Measurements from ENCODE around the gene ITGA6.
"Not testable (repeated sequence)": the region's sequence is repeated elsewhere in the genome, so short reads cannot be mapped to it uniquely, and the experiment has no call there.

ITGA6 gene

DNA sequence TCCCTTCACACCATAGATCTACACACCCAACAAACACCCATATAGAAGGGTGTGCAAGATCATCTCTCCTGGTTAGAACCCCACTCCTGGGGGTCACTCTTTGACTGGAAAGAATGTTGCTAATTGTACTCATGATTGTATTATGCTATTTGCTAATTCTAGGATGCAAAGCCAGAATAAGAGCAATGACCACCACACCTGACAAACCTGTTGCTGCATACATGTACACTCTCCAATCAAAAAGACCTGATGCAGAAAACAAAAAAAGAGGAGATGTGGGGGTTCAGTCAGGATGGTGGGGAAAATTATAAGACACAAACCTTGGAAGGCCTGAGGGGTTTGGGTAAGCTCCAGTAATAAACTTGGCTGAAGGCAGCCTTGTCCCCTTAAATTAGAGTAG lies 91.6 kb downstream of the ITGA6 start:
- no peak for DNase-seq

DNA sequence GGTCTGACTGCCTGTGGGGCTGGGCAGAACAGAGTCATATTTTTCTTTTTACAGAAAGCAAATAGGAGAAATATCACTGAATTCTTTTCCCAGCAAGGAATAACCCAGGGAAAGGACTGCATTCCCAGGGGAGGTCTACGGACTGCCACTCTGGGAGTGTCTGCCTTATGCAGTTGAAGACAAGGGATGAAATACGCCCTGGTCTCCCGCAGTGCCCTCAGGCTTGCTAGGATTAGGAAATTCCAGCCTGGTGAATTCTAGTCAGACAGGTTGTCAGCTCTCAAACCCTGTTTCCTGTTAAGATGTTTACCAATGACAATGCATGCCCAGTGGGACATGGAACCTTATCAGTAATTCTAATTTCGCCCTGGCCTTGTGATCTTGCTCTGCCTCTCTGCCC lies 98.2 kb downstream of the ITGA6 start:
- no peak for DNase-seq

DNA sequence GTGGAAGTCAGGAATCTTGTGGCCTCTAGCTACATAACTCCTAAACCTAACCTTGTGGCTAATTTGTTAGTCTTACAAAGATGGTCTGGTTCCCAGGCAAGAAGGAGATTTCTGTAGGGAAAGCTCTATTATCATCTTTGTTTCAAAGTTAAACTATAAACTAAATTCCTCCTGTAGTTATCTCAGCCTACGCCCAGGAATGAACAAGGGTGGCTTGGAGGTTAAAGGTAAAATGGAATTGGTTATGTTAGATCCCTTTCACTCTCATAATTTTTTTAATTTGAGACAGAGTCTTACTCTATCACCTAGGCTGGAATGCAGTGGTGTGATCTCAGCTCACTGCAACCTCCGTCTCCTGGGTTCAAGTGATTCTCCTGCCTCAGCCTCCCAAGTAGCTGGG lies 103.9 kb downstream of the ITGA6 start:
- no peak for DNase-seq

DNA sequence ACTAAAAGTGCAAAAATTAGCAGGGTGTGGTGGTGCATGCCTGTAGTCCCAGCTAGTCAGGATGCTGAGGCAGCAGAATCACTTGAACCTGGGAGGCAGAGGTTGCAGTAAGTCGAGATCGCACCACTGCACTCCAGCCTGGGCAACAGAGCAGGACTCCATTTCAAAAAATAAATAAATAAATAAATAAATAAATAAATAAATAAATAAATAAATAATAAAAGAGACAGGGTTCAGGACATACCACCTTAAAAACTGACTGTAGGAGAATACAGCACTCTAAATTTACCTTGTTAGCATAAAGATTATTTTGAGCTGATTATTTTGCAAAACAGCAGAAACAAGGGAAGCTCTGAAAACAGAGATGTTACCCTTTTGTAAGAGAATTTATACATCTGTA lies 105.1 kb downstream of the ITGA6 start:
- DNase-seq: not testable (repeated sequence)

DNA sequence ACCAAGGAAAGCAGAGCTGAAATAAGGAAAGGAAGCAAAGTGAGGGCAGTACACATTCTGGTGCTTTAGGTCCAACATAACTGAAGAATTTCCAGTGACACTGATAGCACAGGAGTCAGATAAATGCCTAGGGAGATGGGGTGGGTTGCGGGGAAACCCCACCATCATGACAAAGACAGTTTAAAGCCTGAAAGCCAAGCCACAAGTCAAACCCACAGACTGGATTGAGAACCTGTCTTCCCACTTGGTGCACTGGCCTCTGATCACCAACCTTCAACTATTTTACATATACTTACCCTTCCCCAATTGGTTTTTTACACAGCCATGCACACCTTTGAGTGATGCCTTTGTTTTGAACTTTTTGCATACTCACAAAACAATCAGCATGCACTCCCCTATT lies 106.3 kb downstream of the ITGA6 start:
- DNase-seq: no peak

DNA sequence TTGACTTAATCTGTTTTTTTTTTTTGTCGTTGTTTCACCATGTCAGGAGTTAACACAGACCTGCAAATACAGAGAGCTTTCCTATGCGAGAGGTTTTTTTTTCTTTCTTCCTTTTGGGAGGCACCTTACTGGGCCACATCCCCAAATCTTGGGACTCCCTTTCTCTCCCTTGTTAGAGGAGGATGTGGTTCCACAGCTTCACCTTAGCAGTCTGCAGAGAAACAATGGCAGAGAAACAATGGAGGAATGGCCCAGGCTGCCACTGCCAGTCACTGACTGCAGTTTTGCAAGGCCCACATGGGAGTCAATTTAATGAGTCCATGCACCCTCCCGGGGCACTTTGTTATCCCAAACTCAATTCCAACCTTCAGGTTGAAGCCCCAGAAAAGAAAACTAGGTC lies 107.7 kb downstream of the ITGA6 start:
- DNase-seq: no peak

DNA sequence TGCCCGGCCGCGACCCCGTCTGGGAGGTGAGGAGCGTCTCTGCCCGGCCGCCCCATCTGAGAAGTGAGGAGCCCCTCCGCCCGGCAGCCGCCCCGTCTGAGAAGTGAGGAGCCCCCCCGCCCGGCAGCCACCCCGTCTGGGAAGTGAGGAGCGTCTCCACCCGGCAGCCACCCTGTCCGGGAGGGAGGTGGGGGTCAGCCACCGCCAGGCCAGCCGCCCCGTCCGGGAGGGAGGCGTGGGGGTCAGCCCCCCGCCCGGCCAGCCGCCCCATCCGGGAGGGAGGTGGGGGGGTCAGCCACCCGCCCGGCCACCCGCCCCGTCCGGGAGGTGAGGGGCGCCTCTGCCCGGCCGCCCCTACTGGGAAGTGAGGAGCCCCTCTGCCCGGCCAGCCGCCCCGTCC lies 110.5 kb downstream of the ITGA6 start:
- not testable (repeated sequence) for DNase-seq

DNA sequence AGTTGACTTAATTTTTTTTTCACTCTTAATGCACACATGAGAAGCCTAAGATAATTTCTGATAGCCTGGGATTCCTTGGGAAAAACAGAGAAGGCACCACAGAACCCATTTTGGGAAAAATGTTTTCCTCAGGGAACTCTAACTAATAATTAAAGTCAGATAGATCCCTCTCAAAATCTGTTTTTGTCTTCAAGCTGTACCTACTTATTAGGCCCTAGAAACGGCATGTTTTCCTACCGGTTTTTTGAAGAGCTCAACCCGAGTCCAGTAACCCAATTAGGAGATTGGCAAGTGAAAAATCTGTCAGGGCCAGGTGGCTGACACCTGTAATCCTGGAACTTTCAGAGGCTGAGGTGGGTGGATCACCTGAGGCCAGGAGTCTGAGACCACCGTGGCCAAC lies 112.4 kb downstream of the ITGA6 start:
- no peak for DNase-seq

DNA sequence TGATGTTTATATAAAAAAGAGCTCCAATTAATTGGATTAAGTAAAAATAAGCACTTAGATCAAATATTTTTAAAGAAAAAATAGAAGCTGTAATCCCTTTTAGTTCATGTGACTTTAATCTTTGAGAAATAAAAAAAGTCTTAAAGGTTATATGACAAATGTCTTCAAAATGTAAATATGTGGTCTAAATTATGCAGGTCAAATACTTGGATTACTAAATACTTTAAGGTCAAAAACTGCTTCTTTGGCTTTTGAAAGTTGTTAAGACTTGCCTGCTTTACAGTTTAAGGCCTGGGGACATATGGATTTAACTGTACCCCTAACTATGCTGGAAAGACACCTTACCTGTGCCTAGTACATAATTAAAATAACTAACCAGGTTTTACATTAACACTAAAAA lies 113.0 kb downstream of the ITGA6 start:
- no peak for DNase-seq

DNA sequence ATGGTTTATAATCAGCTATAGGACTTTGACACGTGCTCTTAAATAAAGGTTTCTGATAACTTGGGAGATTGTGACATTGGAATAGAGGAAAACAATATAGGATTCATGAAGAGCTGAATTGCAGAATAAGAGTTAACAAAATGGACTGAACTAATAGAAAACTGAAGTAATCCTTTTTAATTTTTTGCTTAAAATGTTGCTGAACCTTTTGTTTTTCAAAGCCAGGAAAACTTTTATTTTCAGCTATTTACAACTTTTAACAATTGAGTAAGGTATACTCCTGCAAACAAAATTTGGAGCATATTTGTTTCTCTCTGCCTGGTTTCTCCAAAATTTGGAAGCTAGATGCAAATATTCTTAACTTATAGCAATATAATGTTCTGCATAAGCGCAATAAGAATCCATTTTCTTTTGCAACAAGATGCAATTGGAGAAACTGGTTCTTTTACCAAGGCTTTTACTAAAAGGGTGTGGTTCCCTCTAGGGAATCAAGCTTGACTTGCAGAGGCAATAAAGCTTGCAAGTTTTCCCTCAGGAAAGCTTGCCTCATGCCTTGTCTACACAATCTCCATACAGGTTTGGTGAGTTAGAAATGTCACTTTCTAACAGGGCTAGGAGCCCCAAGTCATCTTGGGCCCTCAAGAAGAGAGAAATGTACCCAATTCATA lies 118.2 kb downstream of the ITGA6 start:
- DNase-seq: no peak

DNA sequence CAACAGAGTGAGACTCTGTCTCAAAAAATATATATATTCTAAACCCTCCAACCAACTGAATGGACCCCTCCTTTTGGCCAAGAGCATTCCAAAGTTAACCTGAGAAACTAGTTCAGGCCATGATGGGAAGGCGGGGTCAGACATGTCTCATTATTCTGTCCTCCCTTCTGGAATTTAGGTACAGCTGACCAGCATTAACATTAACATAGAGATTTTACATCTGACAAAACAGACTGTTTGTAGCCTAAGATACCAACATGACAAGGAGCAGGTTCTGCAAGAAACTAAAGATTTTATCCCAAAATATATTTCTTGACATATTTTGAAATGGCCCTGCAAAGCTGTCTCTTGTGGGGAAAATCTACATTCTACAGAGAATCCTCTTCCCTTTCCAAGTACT lies 121.7 kb downstream of the ITGA6 start:
- no peak for DNase-seq

DNA sequence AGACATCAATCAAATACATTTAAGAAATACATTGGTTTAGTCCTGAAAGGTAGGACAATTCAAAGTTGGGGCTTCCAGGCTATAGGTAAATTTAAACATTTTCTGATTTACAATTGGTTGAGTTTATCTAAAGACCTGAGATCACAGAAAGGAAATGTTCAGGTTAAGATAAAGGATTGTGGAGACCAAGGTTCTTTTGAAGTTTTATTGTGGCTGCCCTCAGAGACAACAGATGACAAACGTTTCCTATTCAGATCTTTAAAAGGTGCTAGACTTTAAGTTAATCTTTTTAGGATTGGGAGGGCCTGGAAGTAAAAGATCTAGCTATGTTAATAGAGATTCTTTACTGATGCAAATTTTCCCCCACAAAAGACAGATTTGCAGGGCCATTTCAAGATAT lies 122.4 kb downstream of the ITGA6 start:
- DNase-seq: not testable (repeated sequence)

DNA sequence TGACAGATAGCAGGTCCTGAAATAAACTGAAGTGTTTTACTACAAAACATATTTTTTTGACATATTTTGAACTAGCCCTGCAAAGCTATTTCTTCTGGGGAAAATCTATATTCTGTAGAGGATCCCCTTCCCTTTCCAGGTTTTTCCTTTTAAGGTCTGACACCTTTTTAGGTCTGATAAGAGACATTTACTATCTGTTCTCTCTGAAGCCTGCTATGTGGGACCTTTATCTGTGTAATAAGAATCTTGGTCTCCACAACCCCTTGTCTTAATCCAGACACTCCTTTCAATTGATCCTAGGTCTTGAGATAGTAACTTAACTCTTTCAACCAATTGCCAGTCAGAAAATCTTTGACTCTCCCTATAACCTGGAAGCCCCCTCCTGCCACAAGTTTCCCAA lies 123.0 kb downstream of the ITGA6 start:
- no peak for DNase-seq

DNA sequence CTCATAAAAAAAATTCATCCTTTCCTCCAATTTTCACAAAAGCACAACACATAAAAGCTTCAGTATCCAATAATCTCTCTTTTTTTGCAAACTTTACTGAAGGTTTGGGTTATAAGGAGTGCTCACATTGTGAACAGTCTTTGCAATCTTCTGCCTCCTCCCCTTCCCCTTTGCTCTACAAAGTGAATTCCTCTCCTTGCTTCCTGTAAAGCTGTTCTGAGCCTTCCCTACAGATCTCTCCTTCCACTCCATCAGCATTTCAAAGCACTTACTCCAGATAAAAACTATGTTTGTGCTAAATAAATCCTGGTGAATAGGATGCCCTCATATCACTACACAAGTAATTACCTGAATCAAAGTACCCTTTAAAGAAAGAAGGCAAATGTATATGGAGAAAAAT lies 123.9 kb downstream of the ITGA6 start:
- DNase-seq: no peak

DNA sequence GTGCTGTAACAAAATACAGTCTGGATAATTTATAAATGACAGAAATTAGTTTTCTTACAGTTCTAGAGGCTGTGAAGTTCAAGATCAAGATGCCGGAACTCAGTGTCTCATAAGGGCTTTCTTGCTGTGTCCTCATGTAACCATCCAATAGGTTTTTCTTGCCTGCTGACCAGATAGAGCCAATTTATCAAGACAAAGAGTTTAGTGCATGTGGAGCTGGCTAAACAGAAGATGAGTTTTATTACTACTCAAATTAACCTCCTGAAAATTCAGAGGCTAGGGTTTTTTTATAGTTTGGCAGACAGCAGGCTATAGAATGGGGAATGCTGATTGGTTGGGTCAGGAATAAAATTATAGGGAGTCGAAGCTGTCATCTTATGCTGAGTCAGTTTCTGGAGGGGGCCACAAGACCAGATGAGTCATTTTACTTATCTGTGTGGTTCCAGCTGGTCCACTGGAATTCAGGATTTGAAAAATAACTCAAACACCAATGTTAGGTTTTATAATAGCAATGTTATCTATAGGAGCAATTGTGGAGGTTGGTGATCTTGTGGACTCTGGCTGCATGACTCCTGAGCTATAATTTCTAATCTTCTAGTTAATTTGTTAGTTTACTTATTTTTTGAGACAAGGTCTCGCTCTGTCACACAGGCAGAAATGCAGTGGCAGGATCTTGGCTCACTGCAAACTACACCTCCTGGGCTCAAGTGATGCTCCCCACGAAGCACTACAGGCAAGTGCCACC lies 125.3 kb downstream of the ITGA6 start:
- DNase-seq: no peak

DNA sequence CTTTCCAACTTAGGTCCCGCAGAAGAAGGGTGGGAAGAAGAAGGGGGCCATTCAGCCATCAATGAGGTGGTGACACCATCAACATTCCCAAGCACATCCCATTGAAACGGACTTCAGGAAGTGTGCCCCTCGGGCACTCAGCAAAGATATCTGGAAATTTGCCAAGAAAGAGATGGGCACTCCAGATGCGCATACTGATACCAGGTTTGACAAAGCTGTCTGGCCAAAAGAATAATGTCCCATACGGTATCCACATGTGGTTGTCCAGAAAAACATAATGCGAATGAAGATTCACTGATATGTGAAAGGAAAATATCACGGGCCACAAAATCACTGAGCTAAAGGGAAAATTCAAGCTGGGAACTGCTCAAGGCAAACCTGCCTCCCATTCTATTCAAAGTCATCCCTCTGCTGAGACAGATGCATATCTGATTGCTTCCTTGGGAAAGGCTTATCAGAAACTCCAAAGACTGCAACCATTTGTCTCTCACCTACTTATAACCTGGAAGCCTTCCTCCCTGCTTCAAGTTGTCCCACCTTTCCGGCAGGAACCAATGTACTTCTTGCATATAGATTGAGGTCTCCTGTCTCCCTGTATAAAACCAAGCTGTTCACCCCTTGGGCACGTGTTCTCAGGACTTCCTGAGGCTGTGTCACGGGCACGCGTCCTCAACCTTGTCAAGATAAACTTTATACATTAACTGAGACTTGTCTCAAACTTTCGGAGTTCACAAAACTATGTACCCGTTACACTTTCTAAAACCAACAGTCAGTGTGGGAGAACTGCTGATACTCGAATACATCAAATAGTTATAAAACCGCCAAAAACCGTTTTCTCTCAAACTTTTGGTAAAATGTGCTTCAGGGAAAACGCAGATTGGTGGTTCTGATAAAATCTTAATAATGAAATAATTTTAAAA lies 127.2 kb downstream of the ITGA6 start:
- no peak for DNase-seq

DNA sequence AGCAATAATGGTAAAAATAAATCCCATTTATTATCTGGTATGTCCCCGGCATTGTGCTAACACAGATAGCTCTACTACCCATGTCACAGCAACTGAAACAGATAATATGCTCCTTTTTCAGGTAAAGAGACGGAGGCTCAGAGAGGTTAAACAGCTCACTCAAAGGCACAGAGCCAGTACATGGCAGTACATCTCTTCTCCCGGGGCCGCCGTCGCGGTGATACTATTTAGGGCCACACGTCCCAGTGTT lies 127.8 kb downstream of the ITGA6 start:
- no peak for DNase-seq

Measured in effector CD4-positive, alpha-beta T cell (primary cell).